ENCODE data around the gene GRAMD2B. TPM values are rescaled to one million over a fixed set of nuclear protein-coding genes. Genes with fewer than 3 reads are reported as not detected.

The GRAMD2B gene
- total and polyA plus RNA-seq, 2 of the 8 experiments (the other 6 are each of a cell fraction or from before 2014, with no cell fraction given): 6.4 to 9.4 TPM

- no peaks in the 10 kb centered on the region for H3K79me2 ChIP-seq (ENCODE audit: control insufficient read depth in 1 of 2, insufficient read depth in 2 of 2, low read length in 2 of 2)
- H3K79me1 ChIP-seq (ENCODE audit: low read depth, low read length): no peaks in the 10 kb centered on the region
- H3K4me3 ChIP-seq (ENCODE audit: extremely low read depth in 1 of 4, insufficient read depth in 2 of 4, low read depth in 3 of 4, low read length in 4 of 4): no peak overlapping the region
- H3K23ac ChIP-seq (ENCODE audit: insufficient read length): no peak overlapping the region
- no peak overlapping the region for H3K14ac ChIP-seq (ENCODE audit: insufficient read length)
- H2BK12ac ChIP-seq (ENCODE audit: low read depth, low read length): no peak overlapping the region
- H3K9ac ChIP-seq (replicated peaks in 1 of 4; ENCODE audit: extremely low read depth in 1 of 4, low read depth in 3 of 4, low read length in 3 of 4): no peak overlapping the region
- H2AFZ ChIP-seq (ENCODE audit: low read length): no peak overlapping the region; the same call in 1 of the 2 replicates
- H4K5ac ChIP-seq (ENCODE audit: insufficient read length, low read depth, low read length): no peak overlapping the region
- H3K4ac ChIP-seq (replicated peaks; ENCODE audit: insufficient read length, low read depth, low read length): no peak overlapping the region
- no peak for TF ChIP-seq SP2 (IDR thresholded peaks at IDR 0.05; ENCODE audit: low read length)
- TF ChIP-seq HDAC6 (IDR thresholded peaks at IDR 0.05; ENCODE audit: low read depth, low read length): no peak
- TF ChIP-seq NRF1 (IDR thresholded peaks at IDR 0.05; ENCODE audit: low read depth, low read length): no peak
- TF ChIP-seq MAFK (IDR thresholded peaks at IDR 0.05; ENCODE audit: low read depth, low read length): no peak
- no peak for TF ChIP-seq JUND (IDR thresholded peaks at IDR 0.05; ENCODE audit: low read length)
- no peak for TF ChIP-seq POLR2AphosphoS5 (IDR thresholded peaks at IDR 0.05; ENCODE audit: low read depth, low read length)
- TF ChIP-seq RNF2 (IDR thresholded peaks at IDR 0.05; ENCODE audit: borderline replicate concordance, low read depth, low read length, missing control alignments, poor library complexity, severe bottlenecking): no peak
- no peak for TF ChIP-seq CHD1 (IDR thresholded peaks at IDR 0.05; ENCODE audit: low read depth, low read length)
- no peak overlapping the region for H2BK20ac ChIP-seq (ENCODE audit: low read length)
- H2BK15ac ChIP-seq (ENCODE audit: low read length): no peak overlapping the region
- no peak overlapping the region for H3K27ac ChIP-seq (ENCODE audit: low read depth, low read length)
- no peak overlapping the region for H2BK5ac ChIP-seq (ENCODE audit: low read depth, low read length)
- no peak overlapping the region for H2AK5ac ChIP-seq (ENCODE audit: low read depth, low read length)
- no peaks in the 10 kb centered on the region for H4K20me1 ChIP-seq (replicated peaks in 1 of 2; ENCODE audit: control insufficient read depth in 1 of 2, insufficient read depth in 2 of 2, low read length in 2 of 2)
- no peak overlapping the region for H3K56ac ChIP-seq (replicated peaks; ENCODE audit: insufficient read length, low read depth, low read length)
- peak in 1 of 2 experiments; percentile 29 for DNase-seq (ENCODE audit: low read depth in 1 of 2, low spot score in 2 of 2)
- H3K27me3 ChIP-seq (replicated peaks in 1 of 4; ENCODE audit: control insufficient read depth in 3 of 4, extremely low read depth in 1 of 4, insufficient read depth in 3 of 4, low read length in 3 of 4): no peaks in the 10 kb centered on the region
- no peak overlapping the region for H2BK120ac ChIP-seq (replicated peaks; ENCODE audit: low read depth, low read length)
- no peak overlapping the region for H4K91ac ChIP-seq (replicated peaks; ENCODE audit: insufficient read length, low read length)
- ChIA-PET CTCF (ENCODE audit: partially characterized antibody) (interaction anchor here (0.6 to 11.4 kb wide), 8 partner anchors 9 to 419 kb away, joined by 3 to 87 read pairs (median 3); partner anchors contain the start of gene GRAMD2B), POLR2A (ENCODE audit: partially characterized antibody) (no interaction called here)
- no peak overlapping the region for H3K4me2 ChIP-seq (ENCODE audit: insufficient read depth in 1 of 2, low read depth in 2 of 2, low read length in 2 of 2)
- no peak overlapping the region for H3K18ac ChIP-seq (ENCODE audit: extremely low read depth, low read length)
- H3K23me2 ChIP-seq (ENCODE audit: low read depth, low read length): no peaks in the 10 kb centered on the region
- no peak for FAIRE-seq
- no peaks in the 10 kb centered on the region for H3K36me3 ChIP-seq (ENCODE audit: control insufficient read depth in 2 of 4, insufficient read depth in 4 of 4, low read length in 3 of 4)
- no peak overlapping the region for H4K8ac ChIP-seq (ENCODE audit: extremely low read depth, insufficient read depth, low read length)
- peaks cover 0 to 2% (median 0%) of the 10 kb centered on the region in 4 experiments; a peak in 2 of 7 replicates for H3K4me1 ChIP-seq (replicated peaks in 1 of 4; ENCODE audit: control insufficient read depth in 3 of 4, insufficient read depth in 4 of 4, low read length in 3 of 4)
- H3K9me3 ChIP-seq (ENCODE audit: insufficient read depth in 2 of 2, low read depth in 1 of 2, low read length in 1 of 2): no peaks in the 10 kb centered on the region
These were observed 97.9 kb downstream of the GRAMD2B start for GRCh38 chr5:126521130-126521529.

All from H1 (cell line).